GM10248 (cell line): Measurements from ENCODE around the gene RGP1.

Source experiments
- CTCF ChIA-PET: fragments of 300-600 bp; sonication (Branson Sonifier 250); formaldehyde crosslinking; extraction: SDS; loops from one replicate; lab custom pipeline; 2021; ENCODE audit warnings: antibody characterized with exemption; lab: Yijun Ruan, JAX
- POLR2A ChIA-PET: fragments of 350-650 bp; sonication (Branson Sonifier 250); formaldehyde crosslinking; extraction: SDS; loops from one replicate; lab custom pipeline; 2020; ENCODE audit warnings: antibody characterized with exemption; lab: Yijun Ruan, JAX
- DNase-seq: peaks from one replicate; pipeline ENCODE4 v3.0.0; 2012; ENCODE audit errors: extremely low spot score
- TF ChIP-seq, protein P1 (sequence below): IDR thresholded peaks from 2 replicates; pipeline ENCODE4 v1.5.1; 2012; ENCODE audit warnings: mild to moderate bottlenecking, low read depth; ENCODE audit errors: extremely low read depth, missing control alignments, control extremely low read depth

RGP1 gene

DNA sequence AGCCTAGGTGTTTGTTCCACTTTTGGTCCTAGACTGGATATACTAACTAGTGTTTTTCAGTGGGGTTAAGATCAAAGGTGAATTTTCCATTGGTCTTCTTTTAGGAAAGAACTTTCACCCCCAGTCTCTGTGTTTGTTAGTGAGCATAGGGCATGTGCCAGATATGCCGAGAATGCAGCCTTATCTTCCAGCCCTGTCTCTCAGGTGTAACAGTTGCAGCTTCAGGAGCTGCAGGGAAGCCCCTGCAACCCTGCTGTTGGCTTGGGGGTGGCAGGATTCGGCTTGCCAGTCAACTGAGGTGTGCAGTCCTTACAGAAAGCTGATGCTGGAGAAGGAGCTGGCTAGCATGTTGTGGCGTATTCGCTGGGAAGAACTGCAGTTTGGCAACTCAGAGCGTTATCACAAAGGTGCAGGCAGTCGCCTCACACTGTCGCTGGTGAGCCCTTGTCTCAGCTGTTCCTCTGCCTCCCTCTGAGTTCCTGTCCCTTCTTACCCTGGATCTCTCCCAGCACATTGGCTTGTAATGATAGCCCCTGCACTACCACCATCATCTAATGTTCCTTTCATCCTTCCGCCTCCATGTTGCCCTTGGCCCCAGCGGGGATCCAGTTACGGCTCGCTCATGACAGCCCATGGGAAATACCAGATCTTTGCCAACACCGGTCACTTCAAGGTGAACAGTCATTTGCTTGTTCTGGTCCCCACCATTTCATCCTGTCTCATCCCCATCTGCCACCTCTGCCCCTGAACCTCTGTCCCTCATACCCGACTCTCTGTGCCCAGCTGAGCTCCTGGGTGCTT lies 52.4 kb downstream of the RGP1 start:
- ChIA-PET CTCF (interaction anchor here (1.3 to 13.0 kb wide), 4 partner anchors 10 to 81 kb away, joined by 3 to 72 read pairs (median 30); partner anchors contain the start of genes HINT2 and SPAG8), POLR2A (no interaction called here)
- no peak for DNase-seq
- TF ChIP-seq, protein P1, sequence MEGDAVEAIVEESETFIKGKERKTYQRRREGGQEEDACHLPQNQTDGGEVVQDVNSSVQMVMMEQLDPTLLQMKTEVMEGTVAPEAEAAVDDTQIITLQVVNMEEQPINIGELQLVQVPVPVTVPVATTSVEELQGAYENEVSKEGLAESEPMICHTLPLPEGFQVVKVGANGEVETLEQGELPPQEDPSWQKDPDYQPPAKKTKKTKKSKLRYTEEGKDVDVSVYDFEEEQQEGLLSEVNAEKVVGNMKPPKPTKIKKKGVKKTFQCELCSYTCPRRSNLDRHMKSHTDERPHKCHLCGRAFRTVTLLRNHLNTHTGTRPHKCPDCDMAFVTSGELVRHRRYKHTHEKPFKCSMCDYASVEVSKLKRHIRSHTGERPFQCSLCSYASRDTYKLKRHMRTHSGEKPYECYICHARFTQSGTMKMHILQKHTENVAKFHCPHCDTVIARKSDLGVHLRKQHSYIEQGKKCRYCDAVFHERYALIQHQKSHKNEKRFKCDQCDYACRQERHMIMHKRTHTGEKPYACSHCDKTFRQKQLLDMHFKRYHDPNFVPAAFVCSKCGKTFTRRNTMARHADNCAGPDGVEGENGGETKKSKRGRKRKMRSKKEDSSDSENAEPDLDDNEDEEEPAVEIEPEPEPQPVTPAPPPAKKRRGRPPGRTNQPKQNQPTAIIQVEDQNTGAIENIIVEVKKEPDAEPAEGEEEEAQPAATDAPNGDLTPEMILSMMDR = no peak

DNA sequence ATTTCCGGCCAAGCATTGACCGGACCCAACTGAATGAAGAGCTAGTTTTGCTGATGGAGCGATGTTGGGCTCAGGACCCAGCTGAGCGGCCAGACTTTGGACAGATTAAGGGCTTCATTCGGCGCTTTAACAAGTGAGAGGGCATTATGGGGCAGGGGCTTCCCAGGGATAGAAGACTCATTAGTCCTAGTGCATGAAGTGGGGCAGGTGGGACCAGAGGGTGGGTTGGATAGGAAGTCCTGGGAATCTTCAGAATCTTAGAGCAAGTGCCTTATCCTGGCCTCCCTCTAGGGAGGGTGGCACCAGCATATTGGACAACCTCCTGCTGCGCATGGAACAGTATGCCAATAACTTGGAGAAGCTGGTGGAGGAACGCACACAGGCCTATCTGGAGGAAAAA lies 57.0 kb downstream of the RGP1 start:
- TF ChIP-seq, protein P1 = no peak
- CTCF ChIA-PET = interaction anchor here (0.9 to 13.0 kb wide), 5 partner anchors 16 to 97 kb away, joined by 3 to 72 read pairs (median 3); no protein-coding TSS in a partner anchor
- DNase-seq = no peak
- POLR2A ChIA-PET = no interaction called here
